ENCODE results near the gene UROC1.

- TF ChIP-seq CTCF (IDR thresholded peaks at IDR 0.05) (no peak), EZH2 (IDR thresholded peaks at IDR 0.05; ENCODE audit: borderline replicate concordance, insufficient read depth, low read depth, low read length, poor library complexity, severe bottlenecking) (no peak)
Observed at GRCh38 chr3:126517291-126517951, at the start of gene UROC1.
